Measurements from ENCODE around the gene CACNB2.

- TF ChIP-seq, protein P1, sequence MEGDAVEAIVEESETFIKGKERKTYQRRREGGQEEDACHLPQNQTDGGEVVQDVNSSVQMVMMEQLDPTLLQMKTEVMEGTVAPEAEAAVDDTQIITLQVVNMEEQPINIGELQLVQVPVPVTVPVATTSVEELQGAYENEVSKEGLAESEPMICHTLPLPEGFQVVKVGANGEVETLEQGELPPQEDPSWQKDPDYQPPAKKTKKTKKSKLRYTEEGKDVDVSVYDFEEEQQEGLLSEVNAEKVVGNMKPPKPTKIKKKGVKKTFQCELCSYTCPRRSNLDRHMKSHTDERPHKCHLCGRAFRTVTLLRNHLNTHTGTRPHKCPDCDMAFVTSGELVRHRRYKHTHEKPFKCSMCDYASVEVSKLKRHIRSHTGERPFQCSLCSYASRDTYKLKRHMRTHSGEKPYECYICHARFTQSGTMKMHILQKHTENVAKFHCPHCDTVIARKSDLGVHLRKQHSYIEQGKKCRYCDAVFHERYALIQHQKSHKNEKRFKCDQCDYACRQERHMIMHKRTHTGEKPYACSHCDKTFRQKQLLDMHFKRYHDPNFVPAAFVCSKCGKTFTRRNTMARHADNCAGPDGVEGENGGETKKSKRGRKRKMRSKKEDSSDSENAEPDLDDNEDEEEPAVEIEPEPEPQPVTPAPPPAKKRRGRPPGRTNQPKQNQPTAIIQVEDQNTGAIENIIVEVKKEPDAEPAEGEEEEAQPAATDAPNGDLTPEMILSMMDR (conservative IDR thresholded peaks at IDR 0.05; ENCODE audit: low read depth, low read length), result no peak
- TF ChIP-seq EZH2 (IDR thresholded peaks at IDR 0.05; ENCODE audit: borderline replicate concordance, low read depth, low read length, poor library complexity, severe bottlenecking), result no peak
These were observed 121.6 kb downstream of the CACNB2 start for GRCh38 chr10:18261768-18262231.
